ENCODE measurements around the gene MAP3K19. TPM values are rescaled to one million over a fixed set of nuclear protein-coding genes. Genes with fewer than 3 reads are reported as not detected.

Gene MAP3K19, protein sequence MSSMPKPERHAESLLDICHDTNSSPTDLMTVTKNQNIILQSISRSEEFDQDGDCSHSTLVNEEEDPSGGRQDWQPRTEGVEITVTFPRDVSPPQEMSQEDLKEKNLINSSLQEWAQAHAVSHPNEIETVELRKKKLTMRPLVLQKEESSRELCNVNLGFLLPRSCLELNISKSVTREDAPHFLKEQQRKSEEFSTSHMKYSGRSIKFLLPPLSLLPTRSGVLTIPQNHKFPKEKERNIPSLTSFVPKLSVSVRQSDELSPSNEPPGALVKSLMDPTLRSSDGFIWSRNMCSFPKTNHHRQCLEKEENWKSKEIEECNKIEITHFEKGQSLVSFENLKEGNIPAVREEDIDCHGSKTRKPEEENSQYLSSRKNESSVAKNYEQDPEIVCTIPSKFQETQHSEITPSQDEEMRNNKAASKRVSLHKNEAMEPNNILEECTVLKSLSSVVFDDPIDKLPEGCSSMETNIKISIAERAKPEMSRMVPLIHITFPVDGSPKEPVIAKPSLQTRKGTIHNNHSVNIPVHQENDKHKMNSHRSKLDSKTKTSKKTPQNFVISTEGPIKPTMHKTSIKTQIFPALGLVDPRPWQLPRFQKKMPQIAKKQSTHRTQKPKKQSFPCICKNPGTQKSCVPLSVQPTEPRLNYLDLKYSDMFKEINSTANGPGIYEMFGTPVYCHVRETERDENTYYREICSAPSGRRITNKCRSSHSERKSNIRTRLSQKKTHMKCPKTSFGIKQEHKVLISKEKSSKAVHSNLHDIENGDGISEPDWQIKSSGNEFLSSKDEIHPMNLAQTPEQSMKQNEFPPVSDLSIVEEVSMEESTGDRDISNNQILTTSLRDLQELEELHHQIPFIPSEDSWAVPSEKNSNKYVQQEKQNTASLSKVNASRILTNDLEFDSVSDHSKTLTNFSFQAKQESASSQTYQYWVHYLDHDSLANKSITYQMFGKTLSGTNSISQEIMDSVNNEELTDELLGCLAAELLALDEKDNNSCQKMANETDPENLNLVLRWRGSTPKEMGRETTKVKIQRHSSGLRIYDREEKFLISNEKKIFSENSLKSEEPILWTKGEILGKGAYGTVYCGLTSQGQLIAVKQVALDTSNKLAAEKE (N-terminal part only)
- total RNA-seq, result not detected in 2 replicates

GRCh38 chr2:135047300-135047699, at the start of gene MAP3K19:
Gene MAP3K19, minus strand, starts transcription at chr2:135047447. Its CDS starts 22,800 bp downstream, at chr2:135024647.

GRCh38 chr2:135052042-135052876, 5.0 kb upstream of the MAP3K19 start, which contains the start of gene RAB3GAP1:
Gene RAB3GAP1, plus strand, starts transcription at chr2:135052292. Its CDS starts 16 bp downstream, at chr2:135052308.

GRCh38 chr2:134918526-134919340, 128.5 kb downstream of the MAP3K19 start, which contains the start of gene CCNT2:
Gene CCNT2, plus strand, starts transcription at chr2:134918822. Its CDS starts 33 bp downstream, at chr2:134918855.

Other genes with a start within 250 kb of the MAP3K19 start
- not detected in 2 replicates for gene ACMSD, start 208.8 kb downstream of the MAP3K19 start, total RNA-seq
- 29.9 and 34.9 TPM in 2 replicates for gene CCNT2, start 128.6 kb downstream of the MAP3K19 start, total RNA-seq
- gene RAB3GAP1, start 4.8 kb upstream of the MAP3K19 start, total RNA-seq, result 47.4 and 61.3 TPM in 2 replicates